A549 (cell line): ENCODE results near the gene BUD23. TPM values are rescaled to one million over a fixed set of nuclear protein-coding genes. Genes with fewer than 3 reads are reported as not detected.
A peak's percentile ranks its signal among the peaks of the same experiment; 100 is the strongest.

Experiments
- ATAC-seq, 2 experiments: fragments of 200-7000 bp in 1 of 2; fragments of >200 bp in 1 of 2; cut with Nextera tagmentation in 1 of 2; cut with Tn5 transposase in 1 of 2; 3 replicates each; pipeline versions ENCODE4 v1.8.0 to v1.9.1; 2018 to 2020; ENCODE audit warnings: mild to moderate bottlenecking in 1 of 2, moderate library complexity in 1 of 2
- CTCF ChIA-PET: fragments of 300-600 bp; sonication (Branson Sonifier 250); formaldehyde crosslinking; extraction: SDS; loops from one replicate; lab custom pipeline; 2021; ENCODE audit warnings: antibody characterized with exemption, inconsistent platforms; lab: Yijun Ruan, JAX
- POLR2A ChIA-PET: fragments of 350-600 bp; formaldehyde crosslinking; extraction: SDS; loops from one replicate; lab custom pipeline; 2021; ENCODE audit warnings: antibody characterized with exemption, inconsistent platforms; lab: Yijun Ruan, JAX
- DNase-seq, 2 experiments: peaks; one replicate each; pipeline versions ENCODE4 v3.0.0 to v3.0.0-alpha.2; 2011 to 2016; ENCODE audit warnings: low read depth in 1 of 2, low spot score in 1 of 2
- FAIRE-seq: peaks from 2 replicates; lab custom pipeline; 2011; peaks lifted over from hg19 to GRCh38; lab: Jason Lieb, UNC
- H3K27ac ChIP-seq, 2 experiments: fragments of >200 bp; sonication (Bioruptor Twin); formaldehyde crosslinking; 3 replicates each; pipeline ENCODE4 v1.5.1; 2016 to 2017
- H3K4me1 ChIP-seq: fragments of >200 bp; sonication (Bioruptor Twin); formaldehyde crosslinking; 3 replicates; pipeline ENCODE4 v1.6.1; 2016
- H3K4me2 ChIP-seq: fragments of >200 bp; sonication (Bioruptor Twin); formaldehyde crosslinking; 3 replicates; pipeline ENCODE4 v1.6.1; 2016
- H3K4me3 ChIP-seq: fragments of >200 bp; sonication (Bioruptor Twin); formaldehyde crosslinking; 3 replicates; pipeline ENCODE4 v1.5.1; 2016
- H3K9me3 ChIP-seq: fragments of >200 bp; sonication (Bioruptor Twin); formaldehyde crosslinking; 3 replicates; pipeline ENCODE4 v1.6.1; 2016
- BCL3 ChIP-seq: fragments of >200 bp; sonication (Bioruptor Twin); formaldehyde crosslinking; IDR thresholded peaks from 3 replicates; pipeline ENCODE4 v1.6.1; 2016
- CHD2 ChIP-seq: fragments of 150-350 bp; IDR thresholded peaks from 2 replicates; pipeline ENCODE4 v1.6.1; 2014; ENCODE audit warnings: low read length; ENCODE audit not compliant: partially characterized antibody
- CHD4 ChIP-seq: fragments of 200-600 bp; sonication (generic); IDR thresholded peaks from 2 replicates; pipeline ENCODE4 v1.6.1; 2016; ENCODE audit warnings: antibody characterized with exemption, mild to moderate bottlenecking, borderline replicate concordance
- EHF ChIP-seq: fragments of 250-450 bp; sonication (Bioruptor Pico); IDR thresholded peaks from 2 replicates; pipeline ENCODE4 v1.5.0; 2020; ENCODE audit warnings: mild to moderate bottlenecking
- EP300 ChIP-seq, 2 experiments: fragments of >200 bp; sonication (Bioruptor Twin); formaldehyde crosslinking; IDR thresholded peaks; 2 replicates in 1 of 2; 3 replicates in 1 of 2; pipeline ENCODE4 v1.6.1; 2016 to 2017
- FOSB ChIP-seq: fragments of 250-450 bp; sonication (Bioruptor Pico); IDR thresholded peaks from 2 replicates; pipeline ENCODE4 v1.5.0; 2020; ENCODE audit warnings: mild to moderate bottlenecking, moderate library complexity
- GATA3 ChIP-seq: IDR thresholded peaks from 2 replicates; pipeline ENCODE4 v1.6.1; 2012; ENCODE audit warnings: borderline replicate concordance
- HDAC2 ChIP-seq: fragments of 200-600 bp; sonication (generic); IDR thresholded peaks from 2 replicates; pipeline ENCODE4 v1.6.1; 2016
- HOXB5 ChIP-seq: fragments of 250-450 bp; sonication (Bioruptor Pico); IDR thresholded peaks from 2 replicates; pipeline ENCODE4 v1.5.0; 2020; ENCODE audit warnings: mild to moderate bottlenecking, moderate library complexity
- KDM5A ChIP-seq: fragments of 200-600 bp; sonication (generic); IDR thresholded peaks from 2 replicates; pipeline ENCODE4 v1.6.1; 2016; ENCODE audit warnings: antibody characterized with exemption, mild to moderate bottlenecking
- NFE2L2 ChIP-seq: fragments of 150-350 bp; conservative IDR thresholded peaks from 2 replicates; pipeline ENCODE4 v1.6.1; 2014; ENCODE audit warnings: low read length
- PHF8 ChIP-seq: fragments of 200-600 bp; sonication (generic); IDR thresholded peaks from 2 replicates; pipeline ENCODE4 v1.6.1; 2016; ENCODE audit warnings: low read depth, mild to moderate bottlenecking, antibody characterized with exemption, moderate library complexity, borderline replicate concordance
- POLR2A ChIP-seq: IDR thresholded peaks from 2 replicates; pipeline ENCODE4 v1.6.1; 2012; ENCODE audit warnings: mild to moderate bottlenecking, low read length
- POLR2AphosphoS2 ChIP-seq: conservative IDR thresholded peaks from 2 replicates; pipeline ENCODE4 v1.6.1; 2012; ENCODE audit warnings: low read length, improper control_type of control experiment, inconsistent platforms
- RAD21 ChIP-seq, 2 experiments: fragments of >200 bp in 1 of 2; sonication (Bioruptor Twin) in 1 of 2; formaldehyde crosslinking in 1 of 2; IDR thresholded peaks in 1 of 2; conservative IDR thresholded peaks in 1 of 2; 2 replicates in 1 of 2; 3 replicates in 1 of 2; pipeline ENCODE4 v1.6.1; 2012 to 2018; ENCODE audit warnings: inconsistent platforms in 1 of 2
- RNF2 ChIP-seq: fragments of 200-600 bp; sonication (generic); IDR thresholded peaks from 2 replicates; pipeline ENCODE4 v1.6.1; 2016; ENCODE audit warnings: low read depth, mild to moderate bottlenecking, antibody characterized with exemption, moderate library complexity, borderline replicate concordance
- TP53 ChIP-seq: fragments of 250-450 bp; sonication (Bioruptor Pico); IDR thresholded peaks from 2 replicates; pipeline ENCODE4 v1.5.0; 2021; ENCODE audit warnings: mild to moderate bottlenecking, moderate library complexity
- ZFP36 ChIP-seq: fragments of 450-650 bp; IDR thresholded peaks from 2 replicates; pipeline ENCODE4 v1.6.1; 2014; ENCODE audit warnings: borderline replicate concordance; ENCODE audit not compliant: partially characterized antibody
- ZNF302 ChIP-seq: fragments of 250-450 bp; sonication (Bioruptor Pico); IDR thresholded peaks from 2 replicates; pipeline ENCODE4 v1.9.0; 2021; ENCODE audit warnings: inconsistent platforms, mild to moderate bottlenecking, moderate library complexity
- ZSCAN20 ChIP-seq: fragments of 250-450 bp; sonication (Bioruptor Pico); IDR thresholded peaks from 2 replicates; pipeline ENCODE4 v1.8.0; 2022; ENCODE audit warnings: mild to moderate bottlenecking, moderate library complexity
- WGBS: methylation state at CpG from one replicate; pipeline ENCODE4 v1.1.6; 2017; ENCODE audit errors: missing lambda C conversion rate; 5-methylcytosine and 5-hydroxymethylcytosine counted together
- polyA plus RNA-seq, 4 experiments: library from polyadenylated mRNA; depleted of rRNA in 3 of 4; stranded (reverse); fragments of >200 nt; fragmentation: RNase III in 1 of 4; extraction: RNeasy Plus Mini Kit Qiagen cat#74134 plus additional on column Dnase treatment in 1 of 4; gene quantifications; 2 replicates in 3 of 4; 3 replicates in 1 of 4; pipeline ENCODE4 v1.2.3, GENCODE V29; 2011 to 2017
- TF ChIP-seq, protein P1 (sequence below): IDR thresholded peaks from 2 replicates; pipeline ENCODE4 v1.6.1; 2012
- TF ChIP-seq, protein P2 (sequence below): fragments of >200 bp; sonication (Bioruptor Twin); formaldehyde crosslinking; IDR thresholded peaks from 2 replicates; pipeline ENCODE4 v1.6.1; 2016
- TF ChIP-seq, protein P3 (sequence below): IDR thresholded peaks from 2 replicates; pipeline ENCODE4 v1.6.1; 2012; ENCODE audit warnings: low read depth, borderline replicate concordance
- TF ChIP-seq, protein P4 (sequence below): fragments of 250-450 bp; sonication (Bioruptor Pico); IDR thresholded peaks from 2 replicates; pipeline ENCODE4 v1.5.0; 2020; ENCODE audit warnings: low read depth, mild to moderate bottlenecking, moderate library complexity

Gene BUD23
- polyA plus RNA-seq, 2 of the 4 experiments (the other 2 are of a cell fraction), result 134 to 161 TPM

GRCh38 chr7:73703225-73703624 is 19.8 kb downstream of the BUD23 start:
- Histone ChIP-seq H3K4me1 (peaks cover 90% of the 10 kb centered on the region), H3K9me3 (no peaks in the 10 kb centered on the region), H3K27ac (peak overlapping the region; percentile 99 to 100), H3K4me3 (peak overlapping the region; percentile 35), H3K4me2 (peak overlapping the region; percentile 90)
- POLR2A ChIA-PET, result interaction anchor here (0.9 to 4.5 kb wide), 3 partner anchors 12 to 20 kb away, joined by 5 to 27 read pairs (median 8); partner anchors contain the start of genes BUD23, DNAJC30 and STX1A
- FAIRE-seq (no peak), DNase-seq (no peak), ATAC-seq (no peak)
- 80% methylated on average over 13 of the region's 13 CpGs for WGBS
- no peak for TF ChIP-seq PHF8
- TF ChIP-seq BCL3, result no peak
- no peak for TF ChIP-seq NFE2L2
- TF ChIP-seq CHD4, result no peak
- CTCF ChIA-PET, result interaction anchor here (0.8 to 10.0 kb wide), 10 partner anchors 11 to 116 kb away, joined by 3 to 139 read pairs (median 25); partner anchors contain the start of genes STX1A and VPS37D

GRCh38 chr7:73703757-73704639 is 20.6 kb downstream of the BUD23 start:
- Histone ChIP-seq H3K4me2 (peak overlapping the region; percentile 90), H3K27ac (peak overlapping the region; percentile 99 to 100), H3K4me3 (peak overlapping the region; percentile 35), H3K4me1 (peaks cover 94% of the 10 kb centered on the region), H3K9me3 (no peaks in the 10 kb centered on the region)
- ChIA-PET CTCF (interaction anchor here (0.8 to 10.0 kb wide), 14 partner anchors 7 to 117 kb away, joined by 3 to 105 read pairs (median 8); partner anchors contain the start of genes STX1A and VPS37D), POLR2A (interaction anchor here (0.8 to 5.0 kb wide), 8 partner anchors 12 to 182 kb away, joined by 4 to 135 read pairs (median 6); partner anchors contain the start of genes BAZ1B, BUD23, DNAJC30 and MLXIPL)
- ATAC-seq (peak; percentile 8 to 30), DNase-seq (peak; percentile 74 to 84), FAIRE-seq (no peak)
- 21% methylated on average over 10 of the region's 45 CpGs for WGBS
- TF ChIP-seq HDAC2 (0 out of 2 replicates have a peak, but pooled peaks have one; percentile 11), ZNF302 (CRISPR knock-in tag) (no peak), GATA3 (no peak), EP300 (IDR thresholded peaks at IDR 0.05) (no peak), RNF2 (peak; percentile 81; the same call in 1 of the 2 replicates), TP53 (0 out of 2 replicates have a peak, but pooled peaks have one; percentile 17)
- TF ChIP-seq, all 56 proteins: peak for 3

DNA sequence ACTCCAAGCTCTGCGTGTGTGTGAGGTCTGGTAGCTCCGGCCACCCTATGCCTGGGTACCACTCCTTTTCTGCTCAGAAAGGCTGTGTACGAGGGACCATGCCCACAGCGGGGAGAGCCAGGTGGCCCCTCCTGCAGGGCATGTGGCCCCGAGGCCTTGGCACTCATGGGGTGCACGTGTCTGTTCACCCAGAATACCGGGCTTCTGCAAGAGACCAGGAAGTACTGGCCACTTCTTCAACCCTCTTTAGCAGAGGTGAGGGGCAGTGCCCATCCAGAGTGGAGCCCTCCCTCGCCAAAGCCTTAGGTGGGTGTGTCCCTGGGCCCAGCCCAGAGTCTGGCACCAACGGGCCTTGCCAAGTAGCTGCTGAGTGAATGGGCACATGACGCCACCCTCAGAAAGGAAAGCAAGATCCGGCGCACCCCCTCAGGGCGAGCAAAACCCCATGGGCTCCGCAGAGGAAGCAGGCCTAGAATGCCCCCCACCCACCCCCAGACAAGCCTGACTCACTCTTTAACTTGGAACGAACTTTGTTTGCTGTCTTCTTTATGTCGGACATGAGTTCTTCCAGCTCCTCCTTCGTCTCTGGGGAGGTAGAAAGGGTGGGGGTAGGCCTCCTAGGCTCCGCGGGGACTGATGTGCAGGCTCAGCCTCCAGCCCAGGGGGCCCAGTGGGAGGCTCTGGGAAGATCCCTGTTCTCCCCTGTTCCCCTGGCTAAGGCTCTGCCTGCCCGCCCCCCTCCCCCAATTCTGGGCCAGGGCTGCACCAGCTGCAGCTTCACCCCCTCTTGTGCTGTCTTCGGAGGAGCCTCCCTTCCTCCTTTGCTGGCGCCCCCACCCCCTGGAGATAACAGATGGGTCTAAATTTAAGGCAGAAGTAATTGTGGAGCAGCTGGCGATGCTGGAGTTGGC is 21.5 kb downstream of the BUD23 start:
- CTCF ChIA-PET, result interaction anchor here (0.7 to 10.0 kb wide), 19 partner anchors 8 to 98 kb away, joined by 3 to 71 read pairs (median 7); partner anchors contain the start of genes STX1A and VPS37D
- Histone ChIP-seq H3K4me2 (peak overlapping the region; percentile 90), H3K27ac (peak overlapping the region; percentile 99 to 100), H3K4me3 (peak overlapping the region; percentile 35), H3K4me1 (peaks cover 94% of the 10 kb centered on the region), H3K9me3 (no peaks in the 10 kb centered on the region)
- FAIRE-seq, result peak; percentile 65
- DNase-seq, result peak; percentile 94 to 99
- POLR2A ChIA-PET, result interaction anchor here (0.6 to 5.0 kb wide), 16 partner anchors 8 to 574 kb away, joined by 3 to 135 read pairs (median 5); partner anchors contain the start of genes ABHD11, BAZ1B, BUD23 and DNAJC30
- ATAC-seq, result peak; percentile 49 to 73
- 3% methylated on average over 15 of the region's 23 CpGs for WGBS
- TF ChIP-seq POLR2AphosphoS2 (no peak), ZFP36 (no peak), CHD2 (no peak), KDM5A (no peak), EHF (CRISPR knock-in tag) (peak; percentile 77; the same call in 1 of the 2 replicates), NFE2L2 (no peak), ZSCAN20 (CRISPR knock-in tag) (no peak), RNF2 (no peak), EP300 (IDR thresholded peaks at IDR 0.05) (peak; percentile 96; a peak in 4 of 5 replicates), POLR2A (peak; percentile 15; the same call in 1 of the 2 replicates), HOXB5 (peak; percentile 82; the same call in 1 of the 2 replicates), RAD21 (conservative IDR thresholded peaks at IDR 0.05 in 1 of 2, IDR thresholded peaks at IDR 0.05 in 1 of 2) (peak in 1 of 2 experiments; percentile 53; a peak in 3 of 5 replicates), FOSB (CRISPR knock-in tag) (no peak; the same call in 1 of the 2 replicates)
- TF ChIP-seq, protein P1, sequence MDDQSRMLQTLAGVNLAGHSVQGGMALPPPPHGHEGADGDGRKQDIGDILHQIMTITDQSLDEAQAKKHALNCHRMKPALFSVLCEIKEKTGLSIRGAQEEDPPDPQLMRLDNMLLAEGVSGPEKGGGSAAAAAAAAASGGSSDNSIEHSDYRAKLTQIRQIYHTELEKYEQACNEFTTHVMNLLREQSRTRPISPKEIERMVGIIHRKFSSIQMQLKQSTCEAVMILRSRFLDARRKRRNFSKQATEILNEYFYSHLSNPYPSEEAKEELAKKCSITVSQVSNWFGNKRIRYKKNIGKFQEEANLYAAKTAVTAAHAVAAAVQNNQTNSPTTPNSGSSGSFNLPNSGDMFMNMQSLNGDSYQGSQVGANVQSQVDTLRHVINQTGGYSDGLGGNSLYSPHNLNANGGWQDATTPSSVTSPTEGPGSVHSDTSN, result 0 out of 2 replicates have a peak, but pooled peaks have one; percentile 65
- TF ChIP-seq, protein P2, sequence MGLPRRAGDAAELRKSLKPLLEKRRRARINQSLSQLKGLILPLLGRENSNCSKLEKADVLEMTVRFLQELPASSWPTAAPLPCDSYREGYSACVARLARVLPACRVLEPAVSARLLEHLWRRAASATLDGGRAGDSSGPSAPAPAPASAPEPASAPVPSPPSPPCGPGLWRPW, result peak; percentile 22; the same call in 1 of the 2 replicates
- TF ChIP-seq, protein P3, sequence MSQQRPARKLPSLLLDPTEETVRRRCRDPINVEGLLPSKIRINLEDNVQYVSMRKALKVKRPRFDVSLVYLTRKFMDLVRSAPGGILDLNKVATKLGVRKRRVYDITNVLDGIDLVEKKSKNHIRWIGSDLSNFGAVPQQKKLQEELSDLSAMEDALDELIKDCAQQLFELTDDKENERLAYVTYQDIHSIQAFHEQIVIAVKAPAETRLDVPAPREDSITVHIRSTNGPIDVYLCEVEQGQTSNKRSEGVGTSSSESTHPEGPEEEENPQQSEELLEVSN, result peak; percentile 81
- TF ChIP-seq, protein P4, sequence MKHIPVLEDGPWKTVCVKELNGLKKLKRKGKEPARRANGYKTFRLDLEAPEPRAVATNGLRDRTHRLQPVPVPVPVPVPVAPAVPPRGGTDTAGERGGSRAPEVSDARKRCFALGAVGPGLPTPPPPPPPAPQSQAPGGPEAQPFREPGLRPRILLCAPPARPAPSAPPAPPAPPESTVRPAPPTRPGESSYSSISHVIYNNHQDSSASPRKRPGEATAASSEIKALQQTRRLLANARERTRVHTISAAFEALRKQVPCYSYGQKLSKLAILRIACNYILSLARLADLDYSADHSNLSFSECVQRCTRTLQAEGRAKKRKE (CRISPR knock-in tag), result peak; percentile 83
